GM23338 (cell line): ENCODE measurements around the gene CRY1. TPM values are rescaled to one million over a fixed set of nuclear protein-coding genes. Genes with fewer than 3 reads are reported as not detected.

ENCODE experiments used
- ATAC-seq: fragments of 200-7000 bp; cut with Tn5 transposase; 3 replicates; pipeline ENCODE4 v1.9.1; 2020
- DNase-seq: peaks from one replicate; pipeline ENCODE4 v3.0.0-alpha.2; 2015; ENCODE audit warnings: low spot score
- H2AFZ ChIP-seq: fragments of 200-600 bp; sonication (generic); 2 replicates; pipeline ENCODE4 v1.8.0; 2016; ENCODE audit warnings: antibody characterized with exemption, mild to moderate bottlenecking, moderate library complexity
- H3F3A ChIP-seq: fragments of 200-600 bp; sonication (generic); replicated peaks from 2 replicates; pipeline ENCODE4 v1.8.0; 2017; ENCODE audit warnings: antibody characterized with exemption, mixed run types, low read depth
- H3K27ac ChIP-seq: fragments of 200-600 bp; sonication (generic); 2 replicates; pipeline ENCODE4 v1.6.1; 2016; ENCODE audit warnings: low read depth
- H3K27me3 ChIP-seq: fragments of 200-600 bp; sonication (generic); 2 replicates; pipeline ENCODE4 v1.8.0; 2016; ENCODE audit warnings: mild to moderate bottlenecking, mixed run types, moderate library complexity; ENCODE audit not compliant: insufficient read depth
- H3K36me3 ChIP-seq: fragments of 200-600 bp; sonication (generic); 2 replicates; pipeline ENCODE4 v1.8.0; 2016; ENCODE audit warnings: mild to moderate bottlenecking; ENCODE audit not compliant: insufficient read depth
- H3K4me1 ChIP-seq: fragments of 200-600 bp; sonication (generic); 2 replicates; pipeline ENCODE4 v1.8.0; 2016; ENCODE audit warnings: mild to moderate bottlenecking, moderate library complexity; ENCODE audit not compliant: insufficient read depth
- H3K4me2 ChIP-seq: fragments of 200-600 bp; sonication (generic); 2 replicates; pipeline ENCODE4 v1.7.1; 2017; ENCODE audit warnings: mixed run types
- H3K4me3 ChIP-seq: fragments of 200-600 bp; sonication (generic); 2 replicates; pipeline ENCODE4 v1.6.1; 2016; ENCODE audit warnings: mixed run types
- H3K79me2 ChIP-seq: fragments of 200-600 bp; sonication (generic); replicated peaks from 2 replicates; pipeline ENCODE4 v1.8.0; 2017; ENCODE audit warnings: mild to moderate bottlenecking; ENCODE audit not compliant: insufficient read depth
- H3K9me2 ChIP-seq: fragments of 200-600 bp; sonication (generic); 2 replicates; pipeline ENCODE4 v1.8.0; 2017; ENCODE audit not compliant: insufficient read depth
- H4K20me1 ChIP-seq: fragments of 200-600 bp; sonication (generic); replicated peaks from 2 replicates; pipeline ENCODE4 v1.8.0; 2017; ENCODE audit warnings: mild to moderate bottlenecking; ENCODE audit not compliant: insufficient read depth
- H3K27ac Mint-ChIP-seq: 2 replicates; pipeline ENCODE4 v1.8.0; 2020; ENCODE audit warnings: inconsistent platforms, mild to moderate bottlenecking, moderate library complexity, mixed read lengths
- H3K27me3 Mint-ChIP-seq: 3 replicates; pipeline ENCODE4 v1.8.0; 2022; ENCODE audit warnings: low read depth, mild to moderate bottlenecking, moderate library complexity, mixed read lengths, inconsistent platforms; ENCODE audit not compliant: insufficient read depth, poor library complexity
- H3K36me3 Mint-ChIP-seq: 3 replicates; pipeline ENCODE4 v1.8.0; 2021; ENCODE audit warnings: low read depth, mild to moderate bottlenecking, inconsistent platforms, moderate library complexity, mixed read lengths
- H3K4me1 Mint-ChIP-seq: 3 replicates; pipeline ENCODE4 v1.8.0; 2020; ENCODE audit warnings: mild to moderate bottlenecking, inconsistent platforms, mixed read lengths
- H3K4me3 Mint-ChIP-seq: 3 replicates; pipeline ENCODE4 v1.8.0; 2021; ENCODE audit warnings: moderate library complexity, mild to moderate bottlenecking, inconsistent platforms, mixed read lengths
- H3K9me3 Mint-ChIP-seq: 3 replicates; pipeline ENCODE4 v1.8.0; 2020; ENCODE audit warnings: moderate library complexity, mild to moderate bottlenecking, inconsistent platforms, mixed read lengths
- CREB1 ChIP-seq: fragments of 250-450 bp; sonication (Bioruptor Pico); IDR thresholded peaks from 2 replicates; pipeline ENCODE4 v1.5.0; 2020; ENCODE audit warnings: low read depth, mild to moderate bottlenecking, moderate library complexity
- REST ChIP-seq: IDR thresholded peaks from one replicate; pipeline ENCODE4 v1.6.1; 2018; ENCODE audit warnings: antibody characterized with exemption; ENCODE audit not compliant: unreplicated experiment
- polyA plus RNA-seq: library from polyadenylated mRNA; unstranded; fragments of >200 nt; fragmentation: Nextera tagmentation; extraction: Ambion mirVana; gene quantifications from 2 replicates; pipeline ENCODE4 v1.2.1, GENCODE V29; 2016
- total RNA-seq: library from RNA; depleted of rRNA; stranded (reverse); fragments of >200 nt; shearing (Covaris generic); gene quantifications from 2 replicates; pipeline ENCODE4 v1.2.3, GENCODE V29; 2014
- TF ChIP-seq, protein P1 (sequence below): fragments of 250-450 bp; sonication (Bioruptor Pico); IDR thresholded peaks from 2 replicates; pipeline ENCODE4 v1.5.0; 2020; ENCODE audit warnings: mild to moderate bottlenecking, moderate library complexity

Gene CRY1
- total and polyA plus RNA-seq, 2 experiments from 2014 or later = 27.7 to 28.2 TPM

- TF ChIP-seq REST = no peak
Observed at GRCh38 chr12:107099917-107100316, 6.6 kb upstream of the CRY1 start (continued).

DNA sequence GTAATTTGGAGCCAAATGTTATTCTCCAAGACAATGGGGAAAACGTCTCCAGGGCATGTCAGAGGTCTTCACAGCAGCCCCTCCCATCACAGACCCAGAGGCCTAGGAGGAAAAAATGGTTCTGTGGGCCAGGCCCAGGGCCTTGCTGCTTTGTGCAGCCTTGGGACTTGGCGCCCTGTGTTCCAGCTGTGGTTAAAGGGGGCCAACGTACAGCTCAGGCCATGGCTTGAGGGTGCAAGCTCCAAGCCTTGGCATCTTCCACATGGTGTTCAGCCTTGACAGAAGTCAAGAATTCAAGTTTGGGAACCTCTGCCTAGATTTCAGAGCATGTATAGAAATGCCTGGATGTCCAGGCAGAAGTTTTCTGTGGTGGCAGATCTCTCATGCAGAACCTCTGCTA is 3.2 kb upstream of the CRY1 start:
- Histone ChIP-seq H3F3A (no peaks in the 10 kb centered on the region), H4K20me1 (no peaks in the 10 kb centered on the region), H3K79me2 (peaks cover 4% of the 10 kb centered on the region; the same call in 1 of the 2 replicates), H3K27ac (no peak overlapping the region), H3K9me2 (peaks cover 4% of the 10 kb centered on the region; the same call in 1 of the 2 replicates), H3K4me1 (peaks cover 8% of the 10 kb centered on the region), H3K4me2 (no peak overlapping the region), H2AFZ (no peak overlapping the region), H3K36me3 (no peaks in the 10 kb centered on the region), H3K27me3 (no peaks in the 10 kb centered on the region), H3K4me3 (no peak overlapping the region)
- Mint-ChIP-seq H3K9me3 (peaks cover 25% of the 10 kb centered on the region), H3K27me3 (peaks cover 11% of the 10 kb centered on the region), H3K27ac (no peak overlapping the region), H3K4me3 (no peak overlapping the region), H3K36me3 (peaks cover 13% of the 10 kb centered on the region; the same call in 2 of the 3 replicates), H3K4me1 (peaks cover 15% of the 10 kb centered on the region)
- no peak for TF ChIP-seq CREB1 (CRISPR knock-in tag)
- TF ChIP-seq, protein P1, sequence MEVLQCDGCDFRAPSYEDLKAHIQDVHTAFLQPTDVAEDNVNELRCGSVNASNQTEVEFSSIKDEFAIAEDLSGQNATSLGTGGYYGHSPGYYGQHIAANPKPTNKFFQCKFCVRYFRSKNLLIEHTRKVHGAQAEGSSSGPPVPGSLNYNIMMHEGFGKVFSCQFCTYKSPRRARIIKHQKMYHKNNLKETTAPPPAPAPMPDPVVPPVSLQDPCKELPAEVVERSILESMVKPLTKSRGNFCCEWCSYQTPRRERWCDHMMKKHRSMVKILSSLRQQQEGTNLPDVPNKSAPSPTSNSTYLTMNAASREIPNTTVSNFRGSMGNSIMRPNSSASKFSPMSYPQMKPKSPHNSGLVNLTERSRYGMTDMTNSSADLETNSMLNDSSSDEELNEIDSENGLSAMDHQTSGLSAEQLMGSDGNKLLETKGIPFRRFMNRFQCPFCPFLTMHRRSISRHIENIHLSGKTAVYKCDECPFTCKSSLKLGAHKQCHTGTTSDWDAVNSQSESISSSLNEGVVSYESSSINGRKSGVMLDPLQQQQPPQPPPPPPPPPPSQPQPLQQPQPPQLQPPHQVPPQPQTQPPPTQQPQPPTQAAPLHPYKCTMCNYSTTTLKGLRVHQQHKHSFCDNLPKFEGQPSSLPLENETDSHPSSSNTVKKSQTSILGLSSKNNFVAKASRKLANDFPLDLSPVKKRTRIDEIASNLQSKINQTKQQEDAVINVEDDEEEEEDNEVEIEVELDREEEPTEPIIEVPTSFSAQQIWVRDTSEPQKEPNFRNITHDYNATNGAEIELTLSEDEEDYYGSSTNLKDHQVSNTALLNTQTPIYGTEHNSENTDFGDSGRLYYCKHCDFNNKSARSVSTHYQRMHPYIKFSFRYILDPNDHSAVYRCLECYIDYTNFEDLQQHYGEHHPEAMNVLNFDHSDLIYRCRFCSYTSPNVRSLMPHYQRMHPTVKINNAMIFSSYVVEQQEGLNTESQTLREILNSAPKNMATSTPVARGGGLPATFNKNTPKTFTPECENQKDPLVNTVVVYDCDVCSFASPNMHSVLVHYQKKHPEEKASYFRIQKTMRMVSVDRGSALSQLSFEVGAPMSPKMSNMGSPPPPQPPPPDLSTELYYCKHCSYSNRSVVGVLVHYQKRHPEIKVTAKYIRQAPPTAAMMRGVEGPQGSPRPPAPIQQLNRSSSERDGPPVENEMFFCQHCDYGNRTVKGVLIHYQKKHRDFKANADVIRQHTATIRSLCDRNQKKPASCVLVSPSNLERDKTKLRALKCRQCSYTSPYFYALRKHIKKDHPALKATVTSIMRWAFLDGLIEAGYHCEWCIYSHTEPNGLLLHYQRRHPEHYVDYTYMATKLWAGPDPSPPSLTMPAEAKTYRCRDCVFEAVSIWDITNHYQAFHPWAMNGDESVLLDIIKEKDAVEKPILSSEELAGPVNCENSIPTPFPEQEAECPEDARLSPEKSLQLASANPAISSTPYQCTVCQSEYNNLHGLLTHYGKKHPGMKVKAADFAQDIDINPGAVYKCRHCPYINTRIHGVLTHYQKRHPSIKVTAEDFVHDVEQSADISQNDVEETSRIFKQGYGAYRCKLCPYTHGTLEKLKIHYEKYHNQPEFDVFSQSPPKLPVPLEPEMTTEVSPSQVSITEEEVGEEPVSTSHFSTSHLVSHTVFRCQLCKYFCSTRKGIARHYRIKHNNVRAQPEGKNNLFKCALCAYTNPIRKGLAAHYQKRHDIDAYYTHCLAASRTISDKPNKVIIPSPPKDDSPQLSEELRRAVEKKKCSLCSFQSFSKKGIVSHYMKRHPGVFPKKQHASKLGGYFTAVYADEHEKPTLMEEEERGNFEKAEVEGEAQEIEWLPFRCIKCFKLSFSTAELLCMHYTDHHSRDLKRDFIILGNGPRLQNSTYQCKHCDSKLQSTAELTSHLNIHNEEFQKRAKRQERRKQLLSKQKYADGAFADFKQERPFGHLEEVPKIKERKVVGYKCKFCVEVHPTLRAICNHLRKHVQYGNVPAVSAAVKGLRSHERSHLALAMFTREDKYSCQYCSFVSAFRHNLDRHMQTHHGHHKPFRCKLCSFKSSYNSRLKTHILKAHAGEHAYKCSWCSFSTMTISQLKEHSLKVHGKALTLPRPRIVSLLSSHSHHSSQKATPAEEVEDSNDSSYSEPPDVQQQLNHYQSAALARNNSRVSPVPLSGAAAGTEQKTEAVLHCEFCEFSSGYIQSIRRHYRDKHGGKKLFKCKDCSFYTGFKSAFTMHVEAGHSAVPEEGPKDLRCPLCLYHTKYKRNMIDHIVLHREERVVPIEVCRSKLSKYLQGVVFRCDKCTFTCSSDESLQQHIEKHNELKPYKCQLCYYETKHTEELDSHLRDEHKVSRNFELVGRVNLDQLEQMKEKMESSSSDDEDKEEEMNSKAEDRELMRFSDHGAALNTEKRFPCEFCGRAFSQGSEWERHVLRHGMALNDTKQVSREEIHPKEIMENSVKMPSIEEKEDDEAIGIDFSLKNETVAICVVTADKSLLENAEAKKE (CRISPR knock-in tag) = no peak
- ATAC-seq = no peak
- DNase-seq = no peak
